Right ventricle myocardium inferior (tissue), 1 donor: ENCODE measurements around the gene RSF1. TPM values are rescaled to one million over a fixed set of nuclear protein-coding genes. Genes with fewer than 3 reads are reported as not detected.

Source experiments
- ATAC-seq: fragments of 200-7000 bp; cut with Tn5 transposase; one replicate; pipeline ENCODE4 v1.9.1; 2020; ENCODE audit warnings: mild to moderate bottlenecking, moderate library complexity
- DNase-seq: peaks from one replicate; pipeline ENCODE4 v3.0.0; 2021; ENCODE audit errors: missing footprints
- intact Hi-C: fragments of 100-400 bp; cut with DNase I; formaldehyde crosslinking; loops from one replicate; pipeline ENCODE4 v1.11.0; 2022
- total RNA-seq: library from RNA; stranded (reverse); fragmentation: NEBNext Ultra II Directional; extraction: Animal tissue kit (Norgen Biotek cat#: 25700); gene quantifications from one replicate; pipeline ENCODE4 v1.2.1, GENCODE V29; 2021
- donor health status: DM: no; HTN: yes; CAD: no; lungs with severe emphysema.

Gene RSF1
- total RNA-seq, 1 donor from 2014 or later, result 34.8 TPM

GRCh38 chr11:77723024-77723423, 97.5 kb downstream of the RSF1 start:
- intact Hi-C loops, result no loop called here
- ATAC-seq (no peak), DNase-seq (no peak)

GRCh38 chr11:77710358-77710757, 110.2 kb downstream of the RSF1 start:
- no peak for DNase-seq
- intact Hi-C loops, result no loop called here
- no peak for ATAC-seq

- DNase-seq, result no peak
- intact Hi-C loops, result no loop called here
- ATAC-seq, result no peak
Measured at GRCh38 chr11:77705876-77706579, 114.5 kb downstream of the RSF1 start.

- intact Hi-C loops, result no loop called here
- ATAC-seq (no peak), DNase-seq (no peak)
Measured at GRCh38 chr11:77705195-77705875, 115.2 kb downstream of the RSF1 start.

GRCh38 chr11:77704029-77704428, 116.5 kb downstream of the RSF1 start:
- ATAC-seq (no peak), DNase-seq (no peak)
- intact Hi-C loops, result no loop called here

GRCh38 chr11:77699425-77699824, 121.1 kb downstream of the RSF1 start:
- intact Hi-C loops, result no loop called here
- ATAC-seq, result no peak
- no peak for DNase-seq

DNA sequence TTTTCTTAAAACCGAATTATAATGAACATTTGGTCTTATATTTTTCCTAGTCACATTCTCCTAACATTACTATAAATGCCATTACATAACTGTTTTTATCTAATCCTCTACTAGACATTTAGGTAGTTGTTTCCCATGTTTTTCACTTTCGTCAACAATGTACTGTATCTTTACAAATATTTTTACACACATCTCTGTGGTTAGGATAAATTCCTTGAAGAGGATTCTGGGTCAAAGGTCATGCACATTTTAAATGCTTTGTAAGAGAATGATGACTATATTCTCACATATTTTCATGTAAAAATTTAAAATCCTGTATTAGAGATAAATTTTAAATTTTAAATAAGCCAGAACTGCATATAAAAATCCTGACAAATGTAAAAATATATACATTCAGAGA, 121.6 kb downstream of the RSF1 start:
- intact Hi-C loops, result no loop called here
- DNase-seq (no peak), ATAC-seq (no peak)

GRCh38 chr11:77697865-77698264, 122.7 kb downstream of the RSF1 start:
- DNase-seq (no peak), ATAC-seq (no peak)
- intact Hi-C loops, result no loop called here

- DNase-seq (no peak), ATAC-seq (no peak)
- intact Hi-C loops, result no loop called here
Measured at GRCh38 chr11:77695417-77695816, 125.1 kb downstream of the RSF1 start.

DNA sequence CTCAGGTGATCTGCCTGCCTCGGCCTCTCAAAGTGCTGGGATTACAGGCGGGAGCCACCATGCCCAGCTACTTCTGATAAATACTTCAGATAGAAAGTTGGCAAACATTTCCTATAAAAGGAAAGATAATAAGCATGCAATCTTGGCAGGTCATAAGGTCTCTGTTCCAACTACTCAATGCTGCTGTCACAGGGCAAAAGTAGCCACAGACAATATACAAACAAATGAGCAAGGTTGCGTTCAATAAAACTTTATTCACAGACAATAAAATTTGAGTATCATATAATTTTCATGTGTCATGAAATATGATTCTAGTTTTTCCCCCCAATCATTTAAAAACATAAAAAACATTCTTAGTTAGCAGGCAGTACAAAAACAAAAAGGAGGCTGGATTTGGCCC, 129.9 kb downstream of the RSF1 start:
- intact Hi-C loops, result no loop called here
- ATAC-seq (no peak), DNase-seq (no peak)

DNA sequence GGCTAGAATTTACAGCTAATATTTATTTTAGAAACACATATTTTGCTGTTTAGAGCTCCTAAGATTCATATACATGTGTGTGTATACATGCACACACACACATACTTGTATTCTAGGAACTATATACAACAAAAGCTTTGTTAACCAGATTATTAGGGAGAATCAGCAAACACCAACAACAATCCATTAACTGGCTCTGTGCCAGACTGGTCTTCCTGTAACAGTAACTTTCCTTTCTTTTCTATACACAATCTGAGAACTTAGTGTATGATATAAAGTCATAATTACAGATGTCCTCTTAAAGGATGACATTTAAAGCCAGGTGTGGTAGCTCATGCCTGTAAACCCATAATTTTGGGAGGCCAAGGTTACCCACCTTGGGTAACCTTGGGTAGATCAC, 133.4 kb downstream of the RSF1 start:
- intact Hi-C loops, result no loop called here
- ATAC-seq (no peak), DNase-seq (no peak)

GRCh38 chr11:77677138-77677537, 143.4 kb downstream of the RSF1 start:
- intact Hi-C loops, result no loop called here
- ATAC-seq (no peak), DNase-seq (no peak)

GRCh38 chr11:77672264-77672663, 148.3 kb downstream of the RSF1 start:
- ATAC-seq (peak; percentile 84), DNase-seq (no peak)
- intact Hi-C loops, result no loop called here

- no peak for ATAC-seq
- intact Hi-C loops, result no loop called here
- no peak for DNase-seq
Measured at GRCh38 chr11:77669848-77670511, 150.5 kb downstream of the RSF1 start.

- intact Hi-C loops, result no loop called here
- no peak for ATAC-seq
- DNase-seq, result no peak
Measured at GRCh38 chr11:77668760-77669159, 151.8 kb downstream of the RSF1 start.

DNA sequence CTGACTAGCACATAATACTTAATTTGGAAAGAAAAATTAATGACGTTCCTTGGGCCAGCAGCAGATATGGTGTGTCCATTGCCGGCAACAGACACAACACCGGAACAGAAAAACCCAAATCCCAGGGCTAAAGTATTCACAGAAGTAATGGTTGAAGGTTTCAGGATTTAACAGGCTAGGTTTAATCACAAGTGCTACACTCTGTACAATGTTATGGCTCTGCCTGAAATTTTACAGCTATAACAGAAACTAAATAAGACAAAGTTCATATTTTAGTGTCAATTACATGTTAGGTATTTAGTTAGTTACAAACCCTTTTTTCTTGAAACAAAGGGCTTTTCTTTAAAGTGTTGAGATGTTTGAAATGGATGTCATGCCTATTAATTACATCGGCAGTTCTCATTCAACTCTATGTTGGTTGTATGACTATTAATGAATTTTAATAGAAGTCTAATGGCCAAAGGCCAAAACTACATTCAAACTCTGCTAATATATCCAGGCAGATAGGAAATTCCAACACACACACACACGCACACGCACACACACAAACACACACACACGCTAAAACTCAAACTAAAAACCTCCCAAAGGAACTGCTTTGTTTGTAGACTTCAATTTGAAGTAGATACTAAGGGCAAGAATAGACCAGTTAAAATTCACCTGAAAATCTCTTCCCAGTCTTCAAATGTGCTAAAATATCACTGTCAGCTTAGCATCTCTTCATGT, 155.1 kb downstream of the RSF1 start:
- ATAC-seq (no peak), DNase-seq (no peak)
- intact Hi-C loops, result no loop called here

DNA sequence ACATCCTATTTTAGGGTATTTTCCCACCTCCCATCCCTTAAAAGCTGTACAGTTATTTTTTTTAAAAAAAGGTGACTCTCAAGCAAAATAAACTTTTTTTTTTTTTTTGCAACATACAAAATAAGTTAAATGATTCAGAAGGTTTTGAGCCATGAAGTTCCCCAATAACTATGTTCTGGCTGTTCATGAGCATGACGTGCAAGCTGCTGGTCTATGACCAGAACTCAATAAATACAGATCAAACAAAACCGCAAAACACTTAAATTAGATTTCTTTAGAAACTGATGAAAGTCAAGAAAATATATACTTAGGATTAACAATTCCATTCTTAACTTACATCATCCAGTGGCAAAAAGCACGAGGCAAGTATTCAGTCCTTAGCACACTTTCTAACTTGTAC, 158.9 kb downstream of the RSF1 start:
- DNase-seq (no peak), ATAC-seq (no peak)
- intact Hi-C loops, result no loop called here

- DNase-seq (no peak), ATAC-seq (no peak)
- intact Hi-C loops, result no loop called here
Measured at GRCh38 chr11:77660947-77661346, 159.6 kb downstream of the RSF1 start.

DNA sequence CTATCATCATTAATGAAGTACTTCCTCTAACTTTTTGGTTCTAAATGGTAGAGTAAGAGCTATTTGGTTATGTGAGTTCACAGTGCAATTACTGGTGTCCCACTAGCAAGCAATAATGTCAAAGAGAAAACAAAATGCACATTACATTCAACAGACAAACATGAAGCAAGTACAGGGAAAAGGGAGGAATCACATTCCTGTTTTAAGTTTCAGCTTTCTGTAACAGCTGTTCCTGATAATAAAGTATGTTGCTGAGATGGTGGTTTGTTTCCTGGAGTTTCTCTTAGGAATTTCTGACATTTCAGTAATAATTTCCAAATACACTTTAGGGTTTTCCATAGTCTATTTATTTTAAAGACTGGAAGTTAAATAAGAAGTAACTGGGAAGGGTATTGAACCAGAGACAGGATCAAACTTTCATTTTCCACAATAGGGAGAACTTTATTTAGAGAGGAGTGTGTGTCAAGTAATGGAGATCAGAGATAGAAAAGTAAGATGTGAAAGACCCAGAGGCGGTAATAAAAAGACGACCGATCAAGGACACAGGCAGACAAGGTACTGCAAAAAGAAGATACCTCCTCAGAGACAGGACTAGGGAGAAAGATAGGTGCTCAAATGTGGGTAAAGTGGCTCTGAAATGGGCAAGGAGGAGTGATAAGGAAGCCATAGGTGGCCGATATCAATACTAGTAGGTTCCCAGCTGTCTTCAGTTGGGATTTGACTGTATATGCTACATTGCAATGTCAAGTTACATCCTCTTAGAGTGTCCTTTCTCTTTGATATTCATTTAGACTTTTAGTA, 162.1 kb downstream of the RSF1 start:
- ATAC-seq, result no peak
- intact Hi-C loops, result no loop called here
- DNase-seq, result no peak
